GM21515 (cell line): ENCODE results near the gene LRRC47.
A peak's percentile ranks its signal among the peaks of the same experiment; 100 is the strongest.
"Not testable (repeated sequence)": the region's sequence is repeated elsewhere in the genome, so short reads cannot be mapped to it uniquely, and the experiment has no call there.

ENCODE experiments used
- ATAC-seq: cut with Tn5 transposase; IDR thresholded peaks from one replicate; pipeline ENCODE4 v1.9.1; 2021; ENCODE audit not compliant: unreplicated experiment

Gene LRRC47

DNA sequence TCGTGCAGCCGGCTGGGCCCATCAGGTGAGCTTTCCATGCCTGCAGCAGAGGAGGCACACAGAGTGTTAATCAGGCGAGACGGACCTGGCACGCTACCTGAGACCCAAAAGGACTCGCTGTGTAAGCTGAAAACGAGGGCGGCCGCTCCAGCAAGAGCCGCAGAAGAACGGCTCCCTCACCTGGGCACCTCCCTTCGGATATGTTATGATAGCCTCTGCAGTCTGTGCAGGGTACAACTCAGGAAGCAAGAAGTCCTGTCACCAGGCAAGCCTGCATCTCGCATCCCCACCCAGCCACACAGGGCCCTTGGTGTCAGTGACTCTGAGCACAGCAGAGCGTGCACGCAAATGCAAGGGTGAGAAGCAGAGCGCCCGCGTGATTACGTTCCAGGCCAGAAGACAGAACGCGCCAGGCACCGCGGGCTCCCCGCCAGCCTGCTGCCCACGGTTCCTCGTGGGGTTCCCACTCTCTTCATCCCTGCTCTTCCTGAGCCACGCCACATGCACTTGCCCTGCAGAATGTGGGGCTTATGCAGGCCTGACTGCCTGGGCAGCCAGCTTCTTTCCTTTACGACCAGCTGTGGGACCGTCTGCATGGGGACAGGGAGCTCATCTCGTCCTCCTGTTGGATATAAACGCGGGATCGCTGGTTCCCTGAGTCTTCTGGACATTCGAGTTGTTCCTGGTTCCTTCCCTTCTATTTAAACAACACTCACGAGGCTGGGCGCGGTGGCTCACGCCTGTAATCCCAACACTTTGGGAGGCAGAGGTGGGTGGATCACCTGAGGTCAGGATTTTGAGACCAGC is 20.2 kb upstream of the LRRC47 start:
- no peak for ATAC-seq

DNA sequence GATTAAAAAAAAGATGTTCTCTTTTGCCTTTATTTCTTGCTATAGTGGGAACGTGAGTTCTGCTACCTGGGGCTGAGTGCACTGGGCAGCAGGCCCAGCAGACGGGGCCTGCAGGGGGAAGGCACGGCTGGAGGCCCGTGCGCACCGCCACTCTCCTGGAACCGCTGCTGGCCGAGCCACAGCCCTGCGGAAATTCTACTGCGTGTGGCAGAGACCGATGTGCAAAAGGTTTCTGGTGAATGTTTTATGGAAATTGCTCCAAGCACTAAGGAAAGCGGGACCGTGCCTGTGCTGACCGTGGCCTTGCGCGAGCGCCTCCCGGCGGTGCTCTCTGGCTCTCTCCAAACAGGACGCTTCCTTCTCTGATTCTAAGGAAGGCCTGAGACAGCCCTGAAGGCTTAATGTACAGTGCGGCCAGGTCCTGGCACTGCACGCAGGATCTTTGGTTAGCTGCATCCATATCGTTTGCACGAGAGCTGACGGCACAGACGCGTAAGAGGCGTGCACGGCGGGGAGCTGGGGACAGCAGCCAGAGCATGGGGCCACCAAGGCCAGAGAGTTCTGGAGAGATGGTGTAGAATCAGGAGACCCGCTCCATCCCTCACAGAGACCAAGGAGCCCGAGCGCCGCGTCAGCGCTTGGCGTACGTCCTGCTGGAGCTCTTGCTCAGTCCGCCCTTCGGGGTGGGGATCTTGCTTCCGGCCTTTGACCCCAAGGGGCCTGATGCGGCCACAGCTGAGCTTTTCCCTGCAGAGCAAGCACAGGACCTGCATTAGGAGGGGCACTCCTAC is 18.7 kb upstream of the LRRC47 start:
- no peak for ATAC-seq

DNA sequence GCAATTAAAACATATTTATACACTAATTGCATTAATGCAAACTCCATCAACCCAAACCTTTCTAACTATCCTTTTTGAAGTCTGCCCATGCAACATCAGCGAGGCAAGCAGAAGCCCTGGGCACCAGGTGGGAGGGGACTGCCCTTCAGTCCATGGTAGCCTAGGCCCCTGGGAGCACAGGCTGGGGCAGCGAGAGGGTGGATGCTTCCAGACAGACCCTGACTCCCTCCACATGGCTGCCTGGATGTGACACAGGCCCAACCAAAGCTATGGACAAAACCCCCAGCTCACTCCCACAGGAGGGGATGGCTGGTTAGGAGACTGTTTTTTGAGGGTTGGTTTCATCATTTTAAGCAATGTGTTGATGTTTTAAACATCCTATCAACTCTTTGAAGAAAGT is 17.8 kb upstream of the LRRC47 start:
- ATAC-seq: no peak

DNA sequence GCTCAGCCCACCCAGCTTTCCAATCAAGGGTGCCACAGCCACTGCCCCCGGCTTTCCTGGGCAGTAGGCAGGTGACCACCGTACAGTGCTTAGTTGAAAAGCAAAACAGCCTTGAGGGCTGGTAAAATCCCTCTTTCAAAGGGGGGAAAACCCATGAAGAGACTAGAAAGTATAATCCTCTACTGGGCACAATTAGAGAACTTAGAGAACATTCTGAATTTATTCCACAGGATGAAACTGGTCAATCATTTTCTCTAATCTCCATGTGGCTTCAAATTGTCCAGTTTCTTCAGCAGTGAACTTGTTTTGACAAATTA is 15.3 kb upstream of the LRRC47 start:
- ATAC-seq: no peak

DNA sequence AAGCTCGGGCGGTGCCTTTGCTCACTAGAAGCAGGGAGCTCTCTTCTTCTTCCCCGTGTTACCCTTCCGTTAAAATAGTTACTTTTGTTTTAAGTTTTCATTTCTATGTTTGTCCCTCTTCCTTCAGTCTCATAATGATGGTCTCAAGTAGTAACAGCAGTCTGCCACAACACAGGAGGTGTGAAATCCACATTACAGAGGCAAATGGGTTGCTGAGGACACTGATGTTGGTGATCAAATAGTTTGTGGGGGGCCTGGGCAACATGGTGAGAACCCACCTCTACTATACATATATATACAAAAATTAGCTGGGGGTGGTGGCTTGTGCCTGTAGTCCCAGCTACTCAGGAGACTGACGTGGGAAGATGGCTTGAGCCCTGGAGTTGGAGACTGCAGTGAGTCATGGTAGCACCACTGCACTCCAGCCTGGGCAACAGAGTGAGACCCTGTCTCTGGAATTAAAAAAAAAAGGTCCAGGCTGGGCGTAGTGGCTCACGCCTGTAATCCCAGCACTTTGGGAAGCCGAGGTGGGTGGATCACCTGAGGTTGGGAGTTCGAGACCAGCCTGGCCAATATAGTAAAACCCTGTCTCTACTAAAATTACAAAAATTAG is 14.0 kb upstream of the LRRC47 start:
- ATAC-seq: not testable (repeated sequence)

DNA sequence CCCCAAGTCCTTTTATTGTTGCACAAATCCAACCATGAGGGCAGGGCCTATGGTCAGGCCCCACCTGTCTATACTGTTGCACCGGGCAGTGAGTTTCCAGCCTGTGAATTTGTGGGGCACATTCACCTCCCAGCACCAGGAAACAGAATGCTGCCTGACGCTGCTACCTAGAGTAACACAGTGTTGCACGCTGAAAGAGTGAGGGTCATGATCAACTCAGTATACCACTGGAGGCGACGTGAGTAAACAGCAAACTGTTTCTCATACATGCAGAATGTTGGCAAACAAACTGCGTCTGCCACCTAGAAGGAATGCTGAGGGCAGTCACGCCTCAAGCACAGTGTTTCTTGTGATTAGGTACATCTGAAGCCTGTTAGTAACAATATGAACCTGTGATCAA is 13.4 kb upstream of the LRRC47 start:
- ATAC-seq: no peak

DNA sequence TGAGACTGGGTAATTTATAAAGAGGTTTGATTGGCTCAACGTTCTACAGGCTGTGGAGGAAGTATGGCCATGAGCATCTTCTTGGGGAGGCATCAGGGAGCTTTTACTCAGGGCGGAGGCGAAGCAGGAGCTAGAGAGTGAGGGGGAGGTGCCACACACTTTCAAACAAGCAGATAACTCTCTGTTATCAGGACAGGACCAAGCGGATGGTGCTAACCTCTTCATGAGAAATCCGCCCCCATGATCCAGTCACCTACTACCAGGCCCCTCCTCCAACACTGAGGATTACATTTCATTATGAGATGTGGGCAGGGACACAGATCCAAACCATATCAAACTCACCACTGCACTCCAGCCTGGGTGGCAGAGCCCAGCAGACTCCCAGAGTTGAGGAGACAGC is 11.5 kb upstream of the LRRC47 start:
- no peak for ATAC-seq

DNA sequence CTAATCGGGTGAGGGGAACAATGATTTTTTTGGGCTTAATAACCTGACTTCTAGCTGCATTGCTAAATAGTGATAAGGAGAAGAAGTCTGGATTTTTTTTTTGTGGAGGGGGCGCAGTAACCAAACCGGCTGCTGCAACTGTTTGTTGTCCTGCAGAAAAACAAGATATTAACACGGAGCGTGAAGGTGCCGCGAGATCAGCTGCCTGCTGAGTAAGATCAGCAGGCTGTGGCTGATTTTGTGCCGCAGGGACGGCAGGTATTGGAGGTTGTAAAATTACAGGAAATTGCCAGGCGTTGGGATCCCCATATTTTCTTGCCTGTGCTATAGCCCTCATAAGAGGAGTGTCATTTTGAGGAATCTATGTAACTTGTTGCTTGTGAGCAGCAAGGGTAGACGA is 8.7 kb upstream of the LRRC47 start:
- no peak for ATAC-seq

DNA sequence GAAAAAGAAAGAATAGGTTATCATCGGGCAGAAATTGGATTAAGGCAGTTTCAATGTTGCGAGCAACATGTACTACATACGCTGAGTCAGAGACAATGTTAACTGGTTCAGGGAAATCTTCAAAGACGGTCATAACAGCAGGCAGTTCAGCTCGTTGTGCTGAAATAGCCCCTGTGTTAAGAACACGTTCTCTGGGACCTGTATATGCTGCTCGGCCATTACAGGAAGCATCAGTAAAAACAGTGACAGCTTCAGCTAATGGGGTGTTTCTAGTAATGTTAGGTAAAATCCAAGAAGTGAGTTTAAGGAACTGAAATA is 8.3 kb upstream of the LRRC47 start:
- not testable (repeated sequence) for ATAC-seq

DNA sequence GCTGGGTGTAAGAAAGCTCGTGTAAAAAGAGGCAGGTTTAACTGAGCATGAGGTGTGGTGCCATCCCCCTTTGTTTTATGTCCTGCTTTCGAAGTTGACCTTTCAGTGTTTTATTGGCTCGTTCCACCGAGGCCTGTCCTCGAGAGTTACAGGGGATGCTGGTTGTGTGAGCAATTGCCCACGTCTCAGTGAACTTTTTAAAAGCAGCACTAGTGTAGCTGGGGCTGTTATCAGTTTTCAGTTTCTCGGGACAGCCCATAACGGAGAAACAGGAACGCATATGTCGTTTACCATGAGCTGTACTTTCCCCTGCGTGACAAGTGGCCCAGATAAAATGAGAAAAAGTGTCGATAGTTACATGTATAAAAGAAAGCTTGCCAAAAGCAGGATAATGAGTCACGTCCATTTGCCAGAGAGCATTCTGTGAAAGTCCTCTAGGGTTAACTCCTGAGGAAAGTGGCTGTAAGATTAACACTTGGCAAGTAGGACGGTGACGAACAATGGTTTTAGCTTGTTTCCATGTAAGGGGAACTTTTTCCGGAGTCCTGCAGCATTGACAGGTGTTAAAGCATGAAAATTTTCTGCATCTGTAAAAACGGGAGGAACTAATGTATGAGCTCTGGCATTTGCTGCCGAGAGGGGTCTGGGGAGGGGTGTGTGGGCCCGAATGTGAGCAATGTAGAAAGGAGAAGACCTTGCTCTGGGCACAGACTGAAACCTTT is 7.8 kb upstream of the LRRC47 start:
- ATAC-seq: no peak

DNA sequence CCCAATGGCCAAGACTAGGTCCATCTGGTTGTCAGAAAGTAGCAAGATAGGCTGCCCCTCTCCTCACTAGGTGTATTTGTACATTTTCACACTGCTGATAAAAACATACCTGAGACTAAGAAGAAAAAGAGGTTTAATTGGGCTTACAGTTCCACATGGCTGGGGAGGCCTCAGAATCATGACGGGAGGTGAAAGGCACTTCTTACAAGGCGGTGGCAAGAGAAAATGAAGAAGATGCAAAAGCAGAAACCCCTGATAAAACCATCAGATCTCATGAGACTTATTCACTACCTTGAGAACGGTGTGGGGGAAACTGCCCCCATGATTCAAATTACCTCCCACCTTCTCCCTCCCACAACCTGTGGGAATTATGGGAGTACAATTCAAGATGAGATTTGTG is 4.5 kb upstream of the LRRC47 start:
- not testable (repeated sequence) for ATAC-seq

DNA sequence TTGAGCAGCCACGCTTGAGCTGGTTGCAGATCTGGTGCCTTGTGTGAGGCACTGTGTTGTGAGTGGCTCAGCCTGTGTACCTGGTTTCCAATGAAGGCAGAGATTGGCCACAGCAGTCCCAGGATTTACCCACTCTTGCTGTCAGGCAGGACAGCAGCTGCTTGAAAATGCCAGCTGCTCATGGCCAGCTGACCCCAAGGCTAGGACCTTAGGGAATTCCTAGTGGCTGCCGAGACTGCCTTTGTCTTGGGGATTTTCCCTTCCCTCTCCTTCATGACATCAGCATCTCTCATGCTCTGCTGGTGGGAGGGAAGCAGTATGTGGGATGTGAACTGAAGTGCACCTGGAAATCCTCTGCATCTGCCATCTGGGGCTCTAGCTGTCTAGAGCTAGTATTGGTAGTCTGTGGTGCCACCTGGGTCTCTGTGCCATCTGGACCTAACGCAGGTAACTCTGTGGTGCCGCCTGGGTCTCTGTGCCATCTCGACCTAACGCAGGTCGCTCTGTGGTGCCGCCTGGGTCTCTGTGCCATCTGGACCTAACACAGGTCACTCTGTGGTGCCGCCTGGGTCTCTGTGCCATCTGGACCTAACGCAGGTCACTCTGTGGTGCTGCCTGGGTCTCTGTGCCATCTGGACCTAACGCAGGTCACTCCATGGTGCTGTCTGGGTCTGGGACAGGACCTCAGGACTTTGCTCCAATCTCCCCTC is 3.8 kb upstream of the LRRC47 start:
- ATAC-seq: no peak

DNA sequence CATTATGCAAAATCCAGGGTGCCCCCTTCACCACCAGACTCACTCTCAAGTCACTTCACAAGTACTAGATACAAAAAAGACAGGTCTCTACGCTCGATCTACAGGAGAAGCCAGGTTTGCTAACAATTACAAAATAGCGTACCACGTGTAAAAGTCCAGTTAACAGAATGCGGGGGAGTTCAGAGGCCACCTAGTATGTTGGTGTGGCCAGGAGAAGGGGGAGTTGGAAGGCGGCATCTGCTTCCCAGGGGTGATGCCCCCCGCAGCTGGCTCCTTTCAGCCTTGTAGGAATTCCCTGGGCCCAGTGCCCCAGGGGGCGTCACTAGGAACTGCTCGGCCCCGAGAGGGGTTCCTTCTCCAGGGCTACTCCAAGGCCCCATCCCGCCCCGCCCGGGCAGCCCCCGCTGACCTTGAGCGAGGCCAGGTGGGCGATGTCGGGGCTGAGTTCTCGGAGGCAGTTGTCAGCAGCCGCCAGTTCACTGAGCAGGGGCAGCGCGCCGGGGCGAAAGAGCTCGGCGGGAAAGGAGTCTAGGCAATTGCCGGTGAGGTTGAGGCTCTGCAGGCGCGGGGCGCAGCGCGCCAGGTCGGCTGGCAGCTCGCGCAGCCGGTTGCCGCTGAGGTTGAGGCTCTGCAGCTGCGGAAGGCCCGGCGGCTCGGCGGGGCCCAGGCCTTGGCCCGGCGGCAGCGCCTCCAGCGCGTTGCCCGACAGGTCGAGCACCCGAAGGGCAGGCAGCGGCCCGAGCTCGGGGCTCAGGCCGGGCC is 664 bp downstream of the LRRC47 start:
- ATAC-seq: peak; percentile 33

DNA sequence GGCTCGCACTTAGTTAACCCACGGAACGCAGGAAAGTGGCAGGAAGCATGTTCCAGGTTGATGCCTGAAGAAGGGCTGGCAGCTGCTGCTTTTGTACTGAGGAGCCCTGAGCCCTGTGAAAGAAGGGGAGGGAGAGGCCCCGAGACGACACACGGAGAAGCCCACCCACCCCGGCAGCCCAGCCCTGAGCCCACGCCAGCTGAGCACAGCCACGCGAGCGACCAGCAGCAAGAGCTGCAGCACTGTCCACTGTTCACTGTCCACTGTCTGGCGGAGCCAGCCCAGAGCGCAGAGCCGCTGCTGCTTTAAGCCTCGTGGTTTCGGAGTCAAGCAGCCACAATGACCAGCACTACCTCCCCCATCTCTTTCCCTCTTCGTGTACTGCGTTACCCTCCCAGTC is 5.3 kb downstream of the LRRC47 start:
- no peak for ATAC-seq

DNA sequence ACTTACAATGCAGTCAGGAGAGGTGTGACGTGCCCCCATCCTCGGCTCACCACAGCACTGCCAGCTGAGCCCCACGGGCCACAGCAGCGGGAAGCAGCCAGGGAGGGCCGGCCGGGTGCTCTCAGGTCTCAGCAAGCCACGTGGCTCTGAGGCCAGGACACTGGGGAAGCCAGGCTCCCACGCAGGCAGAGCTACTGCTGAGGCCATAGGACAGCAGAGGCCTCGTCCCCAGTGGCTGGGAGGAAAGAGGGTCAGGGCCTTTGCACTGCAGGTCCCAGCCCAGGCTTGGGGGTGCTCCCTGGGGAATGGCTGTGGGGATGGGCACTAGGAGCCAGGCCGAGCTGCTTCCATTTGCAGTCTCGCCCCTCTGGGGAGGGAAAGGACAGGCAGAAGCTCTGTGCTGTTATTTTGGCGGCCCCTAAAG is 5.8 kb downstream of the LRRC47 start:
- ATAC-seq: no peak

DNA sequence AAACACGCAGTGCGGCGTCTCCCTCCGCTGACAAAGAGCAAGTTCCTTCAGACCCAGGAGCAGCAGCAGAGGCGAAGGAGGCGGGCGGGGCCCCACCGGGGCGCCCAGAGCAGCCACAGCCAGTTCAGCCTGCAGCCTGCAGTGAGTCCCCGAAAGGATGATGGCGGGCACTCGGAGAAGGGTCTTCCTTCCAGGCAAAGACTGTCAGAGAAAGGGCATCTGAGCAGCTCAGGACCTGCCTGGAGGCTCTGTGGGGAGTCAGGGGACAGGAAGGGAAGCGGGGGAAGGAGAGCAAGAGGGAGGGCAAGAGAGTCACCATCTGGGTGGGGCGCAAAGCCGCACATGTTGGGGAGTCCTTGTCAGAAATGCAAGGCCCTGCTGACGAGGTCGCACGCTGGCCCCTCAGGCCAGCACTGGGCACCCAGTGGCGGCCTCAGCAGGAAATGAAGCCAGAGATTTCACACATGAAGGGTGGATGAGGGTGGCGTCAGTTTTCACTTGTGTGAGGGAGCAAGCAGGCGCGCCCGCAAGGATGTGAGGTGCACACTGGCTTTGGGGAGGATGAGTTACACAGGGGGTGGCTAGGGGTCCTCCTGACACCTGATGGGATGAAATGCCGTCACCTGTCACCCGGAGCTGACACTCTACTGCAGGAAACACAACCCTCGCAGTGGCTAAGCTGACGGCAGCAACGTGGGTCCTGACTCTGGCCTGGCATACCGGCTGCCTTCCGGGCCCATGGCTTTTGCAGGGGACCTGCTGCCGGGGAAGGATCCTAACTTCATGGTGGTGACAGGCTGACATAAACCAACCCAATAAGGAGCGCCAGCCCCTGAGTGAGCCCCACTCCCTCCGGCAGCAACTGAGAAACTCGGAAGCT is 6.6 kb downstream of the LRRC47 start:
- ATAC-seq: no peak

DNA sequence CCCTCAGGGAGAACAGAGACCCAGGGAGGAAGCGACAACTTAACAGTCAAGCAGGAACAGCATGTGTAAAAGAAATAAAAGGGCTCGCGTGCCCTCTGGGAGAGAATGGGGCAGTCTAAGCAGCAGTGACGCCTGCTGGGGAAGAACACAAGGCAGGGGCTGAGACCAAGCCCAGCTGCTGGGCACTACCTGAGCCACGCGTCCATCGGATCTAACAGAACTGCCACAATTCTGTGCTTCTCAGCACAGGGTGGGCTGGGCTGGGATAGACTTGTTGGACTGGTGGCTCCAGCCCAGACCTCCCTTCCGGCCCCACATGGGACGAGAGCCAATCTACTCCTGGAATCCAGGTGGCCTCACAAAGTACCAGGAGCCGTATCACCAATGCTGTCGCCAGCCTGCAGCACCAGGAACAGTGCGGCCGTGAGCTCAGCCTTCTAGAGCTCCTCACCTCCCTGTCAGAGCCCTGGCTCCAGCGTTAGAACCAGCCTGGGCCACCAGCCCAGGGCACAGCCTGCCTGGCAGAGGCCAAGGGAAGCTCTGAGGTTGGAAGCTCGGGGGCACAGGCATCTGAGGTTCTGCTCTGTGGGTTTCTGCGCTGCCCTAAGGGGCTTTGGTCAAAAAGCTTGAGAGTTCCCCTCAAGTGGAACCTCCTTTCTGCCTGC is 7.4 kb downstream of the LRRC47 start:
- no peak for ATAC-seq

DNA sequence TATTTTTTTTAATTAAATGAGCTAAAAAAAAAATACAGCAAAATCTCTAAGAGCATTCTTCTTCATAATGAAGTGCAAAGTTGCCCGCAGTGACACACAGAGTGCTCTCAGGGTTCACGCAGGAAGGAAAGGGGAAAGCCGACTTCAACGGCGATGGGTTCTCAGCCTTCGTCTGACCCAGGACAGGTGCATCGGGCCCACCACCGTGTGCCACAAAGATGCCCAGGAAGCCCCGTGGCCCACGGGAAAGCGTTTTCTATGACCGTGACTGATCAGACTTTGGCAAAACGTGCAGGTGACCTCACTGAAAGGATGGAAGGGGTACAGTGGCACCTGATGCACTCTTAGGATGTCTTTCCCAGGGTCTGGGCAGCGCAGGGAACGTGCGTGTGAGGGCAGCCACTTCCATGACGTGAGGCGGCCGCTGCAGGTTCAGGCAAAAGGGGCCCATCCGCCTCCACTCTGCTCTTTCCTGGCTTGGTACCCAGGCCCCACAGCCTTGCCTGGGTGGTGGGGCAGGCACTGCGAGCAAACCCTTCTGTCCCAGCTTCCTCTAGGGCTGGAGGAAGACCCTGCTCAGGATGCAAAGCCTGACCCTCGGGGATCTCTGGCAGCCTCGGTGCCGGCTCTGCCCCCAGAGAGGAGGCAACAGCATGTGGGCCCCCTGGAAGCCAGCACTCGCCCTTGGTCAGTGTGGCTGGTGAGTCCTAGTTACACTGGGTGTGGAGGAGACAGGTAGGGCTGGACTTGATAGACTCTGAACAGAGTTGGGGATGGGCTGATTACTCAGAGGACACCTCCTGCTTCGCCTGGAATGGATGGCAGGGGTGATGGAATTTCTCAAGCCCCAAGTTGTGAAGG is 8.3 kb downstream of the LRRC47 start:
- ATAC-seq: no peak
